ENCODE measurements around the gene MLH3. TPM values are rescaled to one million over a fixed set of nuclear protein-coding genes. Genes with fewer than 3 reads are reported as not detected.

The MLH3 gene
- polyA plus RNA-seq, 1 donor from 2014 or later: 17.3 TPM

DNA sequence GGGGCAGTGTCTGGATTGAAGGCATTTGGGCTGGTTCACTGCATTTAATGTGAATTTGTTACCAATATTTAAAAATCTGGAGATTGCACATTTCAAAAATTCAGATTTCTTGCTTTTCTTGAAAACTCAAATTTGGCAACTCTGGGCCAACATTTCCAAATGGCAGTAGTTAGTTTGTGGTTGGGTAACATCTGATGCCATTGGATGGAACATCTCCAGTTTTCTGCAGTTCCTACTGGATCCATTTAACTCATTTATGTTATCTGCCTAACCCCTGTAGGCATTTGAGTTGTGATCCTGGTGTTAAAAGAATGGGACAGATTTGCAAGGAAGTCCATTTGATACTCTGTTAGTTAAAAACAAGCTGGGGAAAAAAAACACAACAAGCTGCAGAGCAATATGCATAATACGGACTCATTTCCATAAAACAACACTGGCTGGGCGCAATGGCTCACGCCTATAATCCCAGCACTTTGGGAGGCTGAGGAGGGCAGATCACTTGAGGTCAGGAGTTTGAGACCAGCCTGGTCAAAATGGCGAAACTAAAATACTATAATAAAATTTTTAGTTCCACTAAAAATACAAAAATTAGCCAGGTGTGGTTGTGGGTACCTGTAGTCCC, 40.7 kb downstream of the MLH3 start:
- no peak for TF ChIP-seq EZH2 (IDR thresholded peaks at IDR 0.05; ENCODE audit: borderline replicate concordance, insufficient read depth, low read length, poor library complexity, severe bottlenecking)
- TF ChIP-seq POLR2AphosphoS5 (IDR thresholded peaks at IDR 0.05): no peak
- no peak for TF ChIP-seq MXI1 (conservative IDR thresholded peaks at IDR 0.05; ENCODE audit: poor library complexity, severe bottlenecking)
- TF ChIP-seq, protein P1, sequence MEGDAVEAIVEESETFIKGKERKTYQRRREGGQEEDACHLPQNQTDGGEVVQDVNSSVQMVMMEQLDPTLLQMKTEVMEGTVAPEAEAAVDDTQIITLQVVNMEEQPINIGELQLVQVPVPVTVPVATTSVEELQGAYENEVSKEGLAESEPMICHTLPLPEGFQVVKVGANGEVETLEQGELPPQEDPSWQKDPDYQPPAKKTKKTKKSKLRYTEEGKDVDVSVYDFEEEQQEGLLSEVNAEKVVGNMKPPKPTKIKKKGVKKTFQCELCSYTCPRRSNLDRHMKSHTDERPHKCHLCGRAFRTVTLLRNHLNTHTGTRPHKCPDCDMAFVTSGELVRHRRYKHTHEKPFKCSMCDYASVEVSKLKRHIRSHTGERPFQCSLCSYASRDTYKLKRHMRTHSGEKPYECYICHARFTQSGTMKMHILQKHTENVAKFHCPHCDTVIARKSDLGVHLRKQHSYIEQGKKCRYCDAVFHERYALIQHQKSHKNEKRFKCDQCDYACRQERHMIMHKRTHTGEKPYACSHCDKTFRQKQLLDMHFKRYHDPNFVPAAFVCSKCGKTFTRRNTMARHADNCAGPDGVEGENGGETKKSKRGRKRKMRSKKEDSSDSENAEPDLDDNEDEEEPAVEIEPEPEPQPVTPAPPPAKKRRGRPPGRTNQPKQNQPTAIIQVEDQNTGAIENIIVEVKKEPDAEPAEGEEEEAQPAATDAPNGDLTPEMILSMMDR (IDR thresholded peaks at IDR 0.05; ENCODE audit: poor library complexity, severe bottlenecking): no peak
- no peak for TF ChIP-seq RAD21 (conservative IDR thresholded peaks at IDR 0.05)
- no peak for TF ChIP-seq SMC3 (conservative IDR thresholded peaks at IDR 0.05; ENCODE audit: poor library complexity)
- TF ChIP-seq TAF1 (IDR thresholded peaks at IDR 0.05; ENCODE audit: low read depth): no peak
- TF ChIP-seq REST (IDR thresholded peaks at IDR 0.05; ENCODE audit: borderline replicate concordance): no peak
- no peak for TF ChIP-seq EP300 (conservative IDR thresholded peaks at IDR 0.05; ENCODE audit: poor library complexity, severe bottlenecking)
- Histone ChIP-seq H2AFZ (ENCODE audit: low read depth, low read length) (no peak overlapping the region), H3K9ac (ENCODE audit: low read length) (no peak overlapping the region), H3K36me3 (ENCODE audit: insufficient read depth, low read length) (peaks cover 12% of the 10 kb centered on the region), H3F3A (ENCODE audit: insufficient read depth, low read length, poor library complexity, severe bottlenecking) (no peaks in the 10 kb centered on the region), H4K20me1 (ENCODE audit: insufficient read depth) (no peaks in the 10 kb centered on the region), H3K9me2 (ENCODE audit: insufficient read depth, low read length) (no peaks in the 10 kb centered on the region), H3K27me3 (ENCODE audit: insufficient read depth, low read depth, low read length) (no peaks in the 10 kb centered on the region), H3K27ac (ENCODE audit: low read length) (no peak overlapping the region), H3K9me3 (ENCODE audit: low read length) (no peaks in the 10 kb centered on the region), H3K4me3 (ENCODE audit: low read length) (no peak overlapping the region), H3K79me2 (replicated peaks; ENCODE audit: insufficient read depth, low read length) (no peaks in the 10 kb centered on the region), H3K4me2 (ENCODE audit: low read length) (no peak overlapping the region)

DNA sequence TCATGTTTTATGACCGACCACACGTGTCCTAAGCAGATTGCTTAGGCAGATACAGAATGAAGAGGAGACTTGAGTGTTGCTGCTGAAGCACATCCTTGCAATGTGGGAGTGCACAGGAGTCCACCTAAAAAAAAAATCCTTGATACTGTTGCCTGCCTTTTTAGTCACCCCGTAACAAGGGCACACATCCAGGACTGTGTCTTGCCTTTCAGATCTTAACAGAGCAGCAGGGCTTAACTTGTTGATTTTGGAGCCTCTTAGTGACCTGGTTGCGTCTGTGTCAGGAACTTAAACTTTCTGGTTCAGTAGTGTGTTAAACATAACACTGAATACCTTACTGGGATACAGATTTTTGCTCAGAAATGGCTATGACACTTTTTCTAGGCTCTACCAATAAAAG, 42.1 kb downstream of the MLH3 start:
- Histone ChIP-seq H3K9me3 (ENCODE audit: low read length) (no peaks in the 10 kb centered on the region), H3K36me3 (ENCODE audit: insufficient read depth, low read length) (peaks cover 12% of the 10 kb centered on the region), H3K9ac (ENCODE audit: low read length) (no peak overlapping the region), H3F3A (ENCODE audit: insufficient read depth, low read length, poor library complexity, severe bottlenecking) (no peaks in the 10 kb centered on the region), H4K20me1 (ENCODE audit: insufficient read depth) (no peaks in the 10 kb centered on the region), H3K27ac (ENCODE audit: low read length) (no peak overlapping the region), H3K4me3 (ENCODE audit: low read length) (no peak overlapping the region), H3K79me2 (replicated peaks; ENCODE audit: insufficient read depth, low read length) (peaks cover 5% of the 10 kb centered on the region), H3K27me3 (ENCODE audit: insufficient read depth, low read depth, low read length) (no peaks in the 10 kb centered on the region), H2AFZ (ENCODE audit: low read depth, low read length) (no peak overlapping the region), H3K4me2 (ENCODE audit: low read length) (no peak overlapping the region), H3K9me2 (ENCODE audit: insufficient read depth, low read length) (no peaks in the 10 kb centered on the region)
- TF ChIP-seq, protein P1 (IDR thresholded peaks at IDR 0.05; ENCODE audit: poor library complexity, severe bottlenecking): no peak
- no peak for TF ChIP-seq POLR2AphosphoS5 (IDR thresholded peaks at IDR 0.05)
- no peak for TF ChIP-seq REST (IDR thresholded peaks at IDR 0.05; ENCODE audit: borderline replicate concordance)
- TF ChIP-seq TAF1 (IDR thresholded peaks at IDR 0.05; ENCODE audit: low read depth): no peak
- no peak for TF ChIP-seq MXI1 (conservative IDR thresholded peaks at IDR 0.05; ENCODE audit: poor library complexity, severe bottlenecking)
- no peak for TF ChIP-seq EZH2 (IDR thresholded peaks at IDR 0.05; ENCODE audit: borderline replicate concordance, insufficient read depth, low read length, poor library complexity, severe bottlenecking)
- no peak for TF ChIP-seq SMC3 (conservative IDR thresholded peaks at IDR 0.05; ENCODE audit: poor library complexity)
- no peak for TF ChIP-seq EP300 (conservative IDR thresholded peaks at IDR 0.05; ENCODE audit: poor library complexity, severe bottlenecking)
- TF ChIP-seq RAD21 (conservative IDR thresholded peaks at IDR 0.05): no peak

Data from neural cell (in vitro differentiated cells).